PFSK-1 (cell line): ENCODE data around the gene CEP128.

Experiments used
- FOXP2 ChIP-seq: optimal IDR thresholded peaks from 2 replicates; pipeline ENCODE3; 2011; ENCODE audit warnings: borderline replicate concordance, control low read depth, inconsistent platforms; ENCODE audit not compliant: insufficient read depth; ENCODE audit errors: extremely low read length, extremely low read depth
- POLR2AphosphoS5 ChIP-seq: IDR thresholded peaks from 2 replicates; pipeline ENCODE4 v1.6.1; 2012; ENCODE audit warnings: low read depth, mild to moderate bottlenecking, control low read depth, low read length, moderate library complexity

DNA sequence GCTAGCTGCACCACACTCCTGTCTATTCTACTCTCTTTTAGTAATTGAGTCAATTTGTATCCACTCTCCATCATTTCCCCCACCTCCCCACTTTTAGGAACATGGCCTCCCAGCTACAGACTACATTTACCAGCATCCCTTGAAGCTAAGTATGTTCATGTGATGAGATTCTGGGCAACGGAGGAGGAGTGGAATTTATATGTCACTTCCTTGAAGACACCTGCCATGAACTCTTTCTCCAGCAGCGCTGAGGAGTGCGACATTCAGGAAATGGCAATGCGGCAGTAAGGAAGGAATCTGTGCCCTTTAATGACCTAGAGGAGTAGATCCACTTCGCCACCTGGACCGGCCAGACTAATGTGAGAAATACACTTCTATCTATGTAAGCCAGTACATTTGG, 486.5 kb downstream of the CEP128 start:
- TF ChIP-seq POLR2AphosphoS5 (no peak), FOXP2 (no peak)
